Tibial artery (tissue), 4 donors: ENCODE results near the gene CR1L.
"Not testable (repeated sequence)": the region's sequence is repeated elsewhere in the genome, so short reads cannot be mapped to it uniquely, and the experiment has no call there.

ENCODE experiments used
- DNase-seq, 2 donors: peaks; one replicate each; pipeline ENCODE4 v3.0.0-alpha.2; 2019
- H3K27ac ChIP-seq, 2 donors: fragments of 200-600 bp; sonication (generic) in 1 of 2; 1 replicate in 1 of 2; 2 replicates in 1 of 2; pipeline ENCODE4 v1.5.1; 2018 to 2019; ENCODE audit warnings: mild to moderate bottlenecking in 1 of 2
- H3K27me3 ChIP-seq, 2 donors: fragments of 200-600 bp; sonication (generic) in 1 of 2; one replicate each; pipeline versions ENCODE4 v1.5.1 to v1.6.0; 2016 to 2019
- H3K36me3 ChIP-seq, 3 donors: fragments of 200-600 bp; sonication (generic) in 2 of 3; one replicate each; pipeline ENCODE4 v1.5.1; 2016 to 2019; ENCODE audit warnings: mild to moderate bottlenecking in 2 of 3
- H3K4me1 ChIP-seq, 4 donors: fragments of 200-600 bp; sonication (generic) in 2 of 4; 1 replicate in 3 of 4; 2 replicates in 1 of 4; pipeline ENCODE4 v1.5.1; 2016 to 2019
- H3K4me3 ChIP-seq, 2 donors: fragments of 200-600 bp; sonication (generic) in 1 of 2; 1 replicate in 1 of 2; 2 replicates in 1 of 2; pipeline ENCODE4 v1.5.1; 2018 to 2019; ENCODE audit warnings: mild to moderate bottlenecking in 2 of 2
- H3K9me3 ChIP-seq, 3 donors: fragments of 200-600 bp; sonication (generic) in 1 of 3; one replicate each; pipeline ENCODE4 v1.5.1; 2016 to 2019
- intact Hi-C: fragments of 100-400 bp; cut with DNase I; formaldehyde crosslinking; loops from one replicate; pipeline ENCODE4 v1.15.0; 2023; ENCODE audit warnings: low total_unique reads
- TF ChIP-seq, protein P1 (sequence below), 2 experiments: fragments of 200-600 bp in 1 of 2; fragments of 450-650 bp in 1 of 2; IDR thresholded peaks; one replicate each; pipeline ENCODE4 v1.5.1; 2017 to 2019; ENCODE audit warnings: antibody characterized with exemption in 2 of 2, mild to moderate bottlenecking in 1 of 2, moderate library complexity in 1 of 2

The CR1L gene

DNA sequence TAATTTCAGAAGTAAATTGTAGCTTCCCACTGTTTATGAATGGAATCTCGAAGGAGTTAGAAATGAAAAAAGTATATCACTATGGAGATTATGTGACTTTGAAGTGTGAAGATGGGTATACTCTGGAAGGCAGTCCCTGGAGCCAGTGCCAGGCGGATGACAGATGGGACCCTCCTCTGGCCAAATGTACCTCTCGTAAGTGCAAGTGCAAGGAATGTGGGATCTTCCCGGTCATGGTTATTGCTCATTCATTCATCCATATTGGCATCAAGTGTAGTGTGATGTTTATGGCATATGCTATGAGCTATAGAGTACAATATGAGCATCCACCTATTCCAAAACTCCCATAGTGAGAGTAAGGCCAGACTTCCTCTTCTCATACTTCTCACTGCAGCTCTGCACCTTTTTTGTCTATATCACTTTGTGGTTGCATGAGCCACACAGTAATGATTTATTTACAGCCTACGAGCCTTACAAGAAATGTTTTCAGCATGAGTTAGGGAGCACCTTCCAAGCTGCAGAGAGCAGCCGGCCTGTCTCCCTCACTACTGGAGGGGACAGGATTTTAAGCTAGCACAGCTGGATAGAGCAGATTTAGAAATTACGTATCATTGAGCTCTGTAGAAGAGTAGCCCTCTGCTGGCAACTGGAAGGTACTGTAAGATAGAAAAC, 24.9 kb upstream of the CR1L start:
- Histone ChIP-seq H3K27me3 (no peaks in the 10 kb centered on the region), H3K27ac (no peak overlapping the region), H3K4me1 (no peaks in the 10 kb centered on the region), H3K4me3 (no peak overlapping the region), H3K36me3 (no peaks in the 10 kb centered on the region), H3K9me3 (no peaks in the 10 kb centered on the region)
- TF ChIP-seq, protein P1, sequence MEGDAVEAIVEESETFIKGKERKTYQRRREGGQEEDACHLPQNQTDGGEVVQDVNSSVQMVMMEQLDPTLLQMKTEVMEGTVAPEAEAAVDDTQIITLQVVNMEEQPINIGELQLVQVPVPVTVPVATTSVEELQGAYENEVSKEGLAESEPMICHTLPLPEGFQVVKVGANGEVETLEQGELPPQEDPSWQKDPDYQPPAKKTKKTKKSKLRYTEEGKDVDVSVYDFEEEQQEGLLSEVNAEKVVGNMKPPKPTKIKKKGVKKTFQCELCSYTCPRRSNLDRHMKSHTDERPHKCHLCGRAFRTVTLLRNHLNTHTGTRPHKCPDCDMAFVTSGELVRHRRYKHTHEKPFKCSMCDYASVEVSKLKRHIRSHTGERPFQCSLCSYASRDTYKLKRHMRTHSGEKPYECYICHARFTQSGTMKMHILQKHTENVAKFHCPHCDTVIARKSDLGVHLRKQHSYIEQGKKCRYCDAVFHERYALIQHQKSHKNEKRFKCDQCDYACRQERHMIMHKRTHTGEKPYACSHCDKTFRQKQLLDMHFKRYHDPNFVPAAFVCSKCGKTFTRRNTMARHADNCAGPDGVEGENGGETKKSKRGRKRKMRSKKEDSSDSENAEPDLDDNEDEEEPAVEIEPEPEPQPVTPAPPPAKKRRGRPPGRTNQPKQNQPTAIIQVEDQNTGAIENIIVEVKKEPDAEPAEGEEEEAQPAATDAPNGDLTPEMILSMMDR (IDR thresholded peaks at IDR 0.05): peak; percentile 39 to 69
- intact Hi-C loops: no loop called here
- DNase-seq: no peak

- H3K9me3 ChIP-seq: no peaks in the 10 kb centered on the region
- H3K27me3 ChIP-seq: no peaks in the 10 kb centered on the region
- H3K27ac ChIP-seq: no peak overlapping the region
- H3K4me3 ChIP-seq: no peak overlapping the region
- TF ChIP-seq, protein P1 (IDR thresholded peaks at IDR 0.05): no peak
- no peak for DNase-seq
- no peaks in the 10 kb centered on the region for H3K4me1 ChIP-seq
- intact Hi-C loops: no loop called here
- H3K36me3 ChIP-seq: no peaks in the 10 kb centered on the region
Measured at GRCh38 chr1:207620543-207620893, 24.4 kb upstream of the CR1L start.

DNA sequence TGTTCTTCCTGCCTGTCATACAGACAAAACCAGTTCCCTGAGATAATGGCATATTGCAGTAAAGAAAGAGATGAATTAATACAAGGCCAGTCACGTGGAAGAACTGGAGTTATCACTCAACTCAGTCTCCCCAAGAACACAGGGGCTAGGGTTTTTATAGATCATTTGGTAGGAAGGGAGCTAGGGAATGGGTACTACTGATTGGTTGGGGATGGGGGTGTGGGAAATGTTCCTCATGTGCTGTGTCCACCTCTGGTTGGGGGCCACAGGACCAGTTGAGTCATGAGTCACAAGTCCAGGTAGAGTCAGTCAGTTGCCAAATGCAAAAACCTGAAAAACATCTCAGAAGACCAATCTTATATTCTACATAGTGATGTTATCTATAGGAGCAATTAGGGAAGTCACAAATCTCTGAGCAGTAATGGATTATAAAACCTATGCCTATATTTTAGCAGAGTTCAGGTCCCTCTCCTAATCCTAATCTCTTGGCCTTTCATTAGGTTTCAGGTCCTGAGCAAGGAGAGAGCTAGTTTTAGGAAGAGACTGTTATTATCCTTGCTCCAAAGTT, 19.3 kb upstream of the CR1L start:
- H3K27me3 ChIP-seq, DNase-seq, H3K4me3 ChIP-seq, intact Hi-C loops, H3K4me1 ChIP-seq, H3K36me3 ChIP-seq, H3K9me3 ChIP-seq, H3K27ac ChIP-seq: not testable (repeated sequence)

DNA sequence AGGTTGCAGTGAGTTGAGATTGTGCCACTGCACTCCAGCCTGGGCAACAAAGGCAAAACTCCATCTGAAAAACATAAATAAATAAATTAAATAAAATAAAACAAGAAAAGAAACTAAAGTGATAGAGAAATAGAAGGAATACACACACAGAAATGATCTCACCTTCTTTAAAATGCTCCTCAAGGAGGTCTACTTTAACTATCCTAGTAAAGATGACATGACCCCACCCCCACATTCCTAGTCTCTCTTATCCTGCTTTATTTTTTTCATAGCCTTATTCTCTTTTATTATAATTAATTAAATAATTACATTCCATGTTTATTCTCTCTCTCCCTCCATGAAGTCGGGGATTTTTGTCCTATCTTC, 18.0 kb upstream of the CR1L start:
- H3K36me3 ChIP-seq: no peaks in the 10 kb centered on the region
- no peak overlapping the region for H3K27ac ChIP-seq
- H3K9me3 ChIP-seq: no peaks in the 10 kb centered on the region
- no peak for DNase-seq
- H3K27me3 ChIP-seq: no peaks in the 10 kb centered on the region
- TF ChIP-seq, protein P1 (IDR thresholded peaks at IDR 0.05): no peak
- H3K4me1 ChIP-seq: no peaks in the 10 kb centered on the region
- intact Hi-C loops: no loop called here
- no peak overlapping the region for H3K4me3 ChIP-seq

DNA sequence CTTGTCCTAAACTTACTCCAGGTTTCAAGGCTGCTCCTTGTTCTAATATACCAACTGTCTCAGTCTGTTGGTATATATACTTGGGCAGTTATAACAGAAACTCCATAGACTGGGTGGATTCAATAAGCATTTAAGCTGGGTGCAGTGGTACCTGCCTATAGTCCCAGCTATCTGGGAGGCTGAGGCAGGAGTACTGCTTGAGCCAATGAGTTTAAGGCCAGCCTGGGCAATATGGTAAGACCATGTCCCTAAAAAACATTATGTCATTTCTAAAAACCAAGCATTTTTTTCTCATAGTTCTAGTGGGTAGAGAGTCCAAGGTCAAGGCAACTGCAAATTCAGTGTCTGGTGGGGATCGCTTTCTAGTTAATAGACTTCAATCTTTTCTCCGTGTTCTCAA, 17.4 kb upstream of the CR1L start:
- TF ChIP-seq, protein P1 (IDR thresholded peaks at IDR 0.05): no peak
- no peaks in the 10 kb centered on the region for H3K4me1 ChIP-seq
- intact Hi-C loops: no loop called here
- no peak overlapping the region for H3K4me3 ChIP-seq
- no peak overlapping the region for H3K27ac ChIP-seq
- no peaks in the 10 kb centered on the region for H3K9me3 ChIP-seq
- no peaks in the 10 kb centered on the region for H3K27me3 ChIP-seq
- DNase-seq: no peak
- no peaks in the 10 kb centered on the region for H3K36me3 ChIP-seq

GRCh38 chr1:207628776-207629175, 16.2 kb upstream of the CR1L start:
- H3K36me3 ChIP-seq: no peaks in the 10 kb centered on the region
- H3K27me3 ChIP-seq: no peaks in the 10 kb centered on the region
- no peaks in the 10 kb centered on the region for H3K4me1 ChIP-seq
- DNase-seq: no peak
- no peak overlapping the region for H3K4me3 ChIP-seq
- H3K9me3 ChIP-seq: no peaks in the 10 kb centered on the region
- intact Hi-C loops: no loop called here
- TF ChIP-seq, protein P1 (IDR thresholded peaks at IDR 0.05): no peak
- H3K27ac ChIP-seq: no peak overlapping the region
